IPS-18a (cell line): ENCODE measurements around the gene KIAA1210.
"Not testable (repeated sequence)": the region's sequence is repeated elsewhere in the genome, so short reads cannot be mapped to it uniquely, and the experiment has no call there.

Source experiments
- H3K27ac ChIP-seq: one replicate; pipeline ENCODE4 v1.5.1; 2013; ENCODE audit warnings: low read length
- H3K27me3 ChIP-seq: one replicate; pipeline ENCODE4 v1.6.1; 2013; ENCODE audit warnings: mild to moderate bottlenecking, low read length; ENCODE audit not compliant: control insufficient read depth, insufficient read depth
- H3K36me3 ChIP-seq: one replicate; pipeline ENCODE4 v1.6.1; 2013; ENCODE audit warnings: low read depth, low read length; ENCODE audit not compliant: control insufficient read depth
- H3K4me1 ChIP-seq: one replicate; pipeline ENCODE4 v1.6.1; 2013; ENCODE audit warnings: low read depth, low read length; ENCODE audit not compliant: control insufficient read depth
- H3K4me3 ChIP-seq: one replicate; pipeline ENCODE4 v1.5.1; 2013; ENCODE audit warnings: low read length
- H3K9ac ChIP-seq: one replicate; pipeline ENCODE4 v1.6.1; 2013; ENCODE audit warnings: mild to moderate bottlenecking, low read length, moderate library complexity
- H3K9me3 ChIP-seq: one replicate; pipeline ENCODE4 v1.6.1; 2013; ENCODE audit warnings: low read depth, low read length; ENCODE audit not compliant: control insufficient read depth

Gene KIAA1210

GRCh38 chrX:119029656-119030055, 98.0 kb downstream of the KIAA1210 start:
- H3K9me3 ChIP-seq, result peaks cover 15% of the 10 kb centered on the region
- not testable (repeated sequence) for H3K4me3 ChIP-seq, H3K27ac ChIP-seq, H3K4me1 ChIP-seq, H3K36me3 ChIP-seq, H3K27me3 ChIP-seq, H3K9ac ChIP-seq

GRCh38 chrX:119028733-119029330, 98.8 kb downstream of the KIAA1210 start:
- H3K27me3 ChIP-seq, result no peaks in the 10 kb centered on the region
- H3K36me3 ChIP-seq, result no peaks in the 10 kb centered on the region
- H3K4me3 ChIP-seq, result no peak overlapping the region
- H3K9me3 ChIP-seq, result peaks cover 17% of the 10 kb centered on the region
- no peaks in the 10 kb centered on the region for H3K4me1 ChIP-seq
- no peak overlapping the region for H3K27ac ChIP-seq
- no peak overlapping the region for H3K9ac ChIP-seq
